GM19455 (cell line): Measurements from ENCODE around the gene POLR3GL.
"Not testable (repeated sequence)": the region's sequence is repeated elsewhere in the genome, so short reads cannot be mapped to it uniquely, and the experiment has no call there.

Source experiments
- ATAC-seq: cut with Tn5 transposase; IDR thresholded peaks from one replicate; pipeline ENCODE4 v1.9.1; 2021; ENCODE audit not compliant: unreplicated experiment

The POLR3GL gene

DNA sequence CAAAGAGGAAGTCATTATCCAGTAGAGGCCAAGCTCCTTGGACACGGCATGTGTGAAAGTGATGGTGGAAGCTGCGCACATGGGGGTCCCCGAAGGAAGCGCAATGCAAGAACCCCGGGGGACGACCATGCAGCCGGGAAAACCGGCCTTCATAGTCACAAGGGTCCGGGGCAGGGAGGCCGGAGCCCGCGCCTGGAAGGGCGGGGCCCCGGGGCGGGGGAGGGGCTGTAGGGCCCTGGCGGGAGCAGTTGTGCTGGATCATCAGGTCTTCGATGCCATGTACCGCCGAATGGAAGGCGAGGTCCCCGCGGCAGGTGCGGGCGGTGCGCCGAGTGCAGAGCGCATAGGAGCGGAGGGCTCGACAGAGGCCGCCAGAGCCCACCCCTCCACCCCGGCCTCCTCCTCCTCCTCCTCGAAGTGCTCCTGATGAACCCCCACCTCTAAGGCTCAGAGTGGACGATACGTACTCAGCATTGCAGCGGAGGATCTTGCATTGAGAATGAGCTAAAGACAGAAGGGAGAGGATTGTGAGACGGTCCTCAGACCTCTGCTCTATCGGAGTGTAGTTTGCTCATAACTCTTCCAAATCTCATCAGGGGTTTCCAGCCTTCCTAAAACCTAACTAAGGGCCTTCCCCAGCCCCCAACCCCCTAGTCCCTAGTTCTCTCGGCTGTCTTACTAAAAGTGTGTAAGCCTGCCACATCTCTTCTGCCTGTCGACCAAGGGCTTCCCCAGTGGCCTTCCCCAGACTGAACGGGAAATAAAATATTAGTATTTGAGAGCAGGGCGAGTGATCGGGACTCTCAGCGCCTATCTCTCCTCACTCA, 55.0 kb downstream of the POLR3GL start:
- no peak for ATAC-seq

DNA sequence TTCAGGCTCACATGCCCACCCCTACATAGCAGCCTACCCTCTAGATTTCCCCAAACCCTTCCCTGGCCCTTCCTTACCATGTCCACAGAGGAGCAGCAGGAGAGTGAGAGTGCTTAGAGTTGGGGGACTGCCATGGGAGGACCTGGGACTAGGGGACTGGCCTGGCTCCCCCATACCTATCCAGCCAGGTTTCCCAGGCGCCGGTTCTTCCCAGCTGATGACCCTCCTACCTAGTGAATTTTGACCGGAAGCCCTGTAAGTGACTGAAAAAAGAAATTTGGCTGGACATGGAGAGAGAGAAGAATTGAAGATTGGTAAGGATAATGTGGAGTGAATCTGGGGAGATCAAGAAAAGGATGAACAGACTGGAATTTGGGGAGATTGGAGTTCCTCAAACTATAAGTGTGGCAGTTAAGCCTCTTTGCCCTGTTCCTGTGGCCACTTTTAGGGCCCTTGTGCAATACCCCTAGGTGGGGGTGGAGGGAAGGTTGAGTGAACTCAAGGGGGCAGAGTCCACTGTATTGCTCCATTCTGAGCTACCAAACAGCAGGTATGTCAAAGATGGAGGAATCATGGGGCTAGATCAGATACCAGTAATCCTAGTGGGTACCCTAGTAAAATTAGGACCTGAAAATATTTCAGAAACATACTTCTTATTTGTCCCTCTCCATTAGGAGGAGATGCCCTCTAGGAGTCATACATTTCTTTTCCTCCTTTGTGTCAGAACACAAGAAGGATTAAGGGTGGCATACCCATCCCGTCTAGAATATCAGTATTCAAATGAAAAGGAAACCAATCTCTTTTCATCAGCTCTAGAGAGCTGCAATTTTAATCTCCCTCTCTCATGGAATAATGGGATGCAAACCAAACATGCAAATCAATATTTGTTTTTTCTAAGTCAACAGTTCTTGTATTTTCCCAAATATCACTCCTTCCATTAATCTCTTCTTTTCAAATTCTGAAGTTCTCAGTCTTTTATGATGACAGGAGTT, 55.9 kb downstream of the POLR3GL start:
- ATAC-seq = no peak

DNA sequence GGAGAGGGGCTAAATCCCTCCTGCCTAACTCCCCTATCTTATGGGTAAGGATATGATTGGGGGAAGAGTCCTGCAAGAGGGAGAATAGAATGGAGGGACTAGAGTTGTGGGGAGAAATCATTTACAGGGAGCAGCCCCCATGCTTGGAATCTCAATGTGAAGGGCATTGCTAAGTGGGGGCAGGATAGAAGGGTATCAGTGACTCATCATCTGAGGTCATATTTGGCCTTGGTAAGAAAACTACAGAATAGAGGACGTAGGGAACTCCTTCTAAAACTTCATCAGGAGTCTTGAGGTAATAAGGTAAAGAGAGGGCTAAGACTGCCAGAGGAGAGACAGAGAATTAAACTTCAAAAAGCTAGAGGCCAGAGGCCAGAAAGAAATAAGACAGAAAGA, 56.6 kb downstream of the POLR3GL start:
- no peak for ATAC-seq

DNA sequence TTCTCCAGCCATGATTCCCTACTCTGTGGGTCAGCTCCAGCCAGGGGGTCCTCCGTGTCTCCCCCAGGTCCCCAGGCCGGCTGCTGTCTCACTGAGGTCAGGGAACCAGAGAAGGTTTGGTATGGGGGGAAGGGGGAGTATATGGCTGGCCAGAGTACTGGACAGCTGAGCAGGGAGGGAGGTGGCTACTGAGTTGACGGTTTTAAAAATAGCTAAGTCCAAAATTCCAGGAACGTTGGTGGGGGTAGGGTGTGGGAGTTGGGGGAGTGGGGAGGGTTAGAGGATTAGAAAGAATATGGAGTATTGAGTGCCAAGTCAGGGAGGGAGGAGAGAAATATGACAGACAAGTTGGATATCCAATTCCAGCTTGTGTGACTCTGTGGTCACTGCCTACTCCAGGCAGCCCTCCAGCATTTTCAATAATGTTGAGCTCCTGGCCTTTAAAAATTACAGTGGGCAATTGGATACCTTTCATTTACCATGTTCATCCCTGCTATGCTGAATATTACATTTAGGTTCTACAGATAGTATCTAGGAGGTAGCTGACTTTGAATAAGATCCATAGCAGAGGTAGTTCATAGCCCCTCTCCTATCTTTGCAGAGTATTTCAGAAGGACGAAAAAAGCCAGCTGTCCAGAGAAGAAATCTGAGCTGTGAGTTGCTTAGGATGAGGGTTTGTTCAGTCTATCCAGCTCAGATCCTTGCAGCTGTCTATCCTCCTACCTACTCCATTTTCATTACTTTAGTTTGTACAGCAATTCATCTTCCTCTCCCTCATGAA, 57.3 kb downstream of the POLR3GL start, which contains the start of gene HJV:
TSS of gene HJV (minus strand) at position 114 of the 781 bp plus-strand sequence. CDS start 1,504 bp downstream, outside the sequence.
- ATAC-seq = no peak

DNA sequence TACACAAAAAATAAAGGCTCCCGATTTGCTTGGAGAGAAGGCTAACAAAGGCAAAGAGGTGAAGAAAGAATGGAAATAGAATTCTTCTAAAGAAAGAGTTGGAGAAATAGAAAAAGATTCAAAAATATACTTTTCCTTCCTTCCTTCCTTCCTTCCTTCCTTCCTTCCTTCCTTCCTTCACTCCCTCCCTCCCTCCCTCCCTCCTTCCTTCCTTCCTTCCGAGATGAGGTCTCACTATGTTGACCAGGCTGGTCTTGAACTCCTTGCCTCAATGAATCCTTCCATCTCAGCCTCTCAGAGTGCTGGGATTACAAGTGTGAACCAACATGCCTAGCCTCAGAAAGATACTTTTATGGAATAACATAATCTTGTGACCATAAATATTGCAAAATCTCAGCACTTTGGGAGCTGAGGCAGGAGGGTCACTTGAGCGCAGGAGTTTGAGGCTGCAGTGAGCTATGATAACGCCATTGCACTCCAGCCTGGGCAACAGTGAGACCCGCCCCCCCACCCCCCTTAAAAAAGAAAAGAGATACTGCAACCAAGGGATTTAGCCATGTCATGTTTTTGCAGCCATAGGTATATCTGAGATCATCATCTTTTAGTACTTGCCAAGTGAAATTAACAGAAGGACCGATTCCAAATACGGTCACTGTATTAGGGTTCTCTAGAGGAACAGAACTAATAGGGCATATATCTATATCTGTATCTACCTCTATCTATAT, 58.1 kb downstream of the POLR3GL start:
- no peak for ATAC-seq

DNA sequence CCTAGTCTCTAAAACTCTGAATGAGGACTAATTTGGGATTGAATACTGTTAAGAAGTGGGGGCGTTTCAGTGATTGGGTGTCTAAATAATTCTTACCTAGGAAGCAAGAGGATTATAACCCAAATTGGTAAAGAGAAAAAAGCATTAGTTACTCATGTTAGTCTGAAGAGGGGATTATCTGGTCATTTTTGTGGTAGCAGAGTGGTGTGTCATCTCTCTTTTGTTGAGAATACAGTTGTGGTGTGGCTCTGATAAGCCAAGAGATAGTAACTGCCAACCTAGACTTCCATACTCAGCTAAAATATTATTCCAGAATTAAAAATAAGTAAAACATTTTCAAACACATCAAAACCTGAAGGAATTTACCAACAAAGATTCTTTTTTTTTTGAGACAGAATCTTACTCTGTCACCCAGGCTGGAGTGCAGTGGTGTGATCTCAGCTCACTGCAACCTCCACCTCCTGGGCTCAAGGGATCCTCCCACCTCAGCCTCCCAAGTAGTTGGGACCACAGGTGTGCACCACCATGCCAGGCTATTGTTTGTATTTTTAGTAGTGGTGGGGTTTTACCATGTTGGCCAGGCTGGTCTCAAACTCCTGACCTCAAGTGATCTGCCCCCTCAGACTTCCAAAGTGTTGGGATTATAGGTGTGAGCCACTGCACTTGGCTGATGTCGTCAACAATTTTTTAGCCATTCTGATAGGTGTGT, 61.5 kb downstream of the POLR3GL start:
- not testable (repeated sequence) for ATAC-seq

DNA sequence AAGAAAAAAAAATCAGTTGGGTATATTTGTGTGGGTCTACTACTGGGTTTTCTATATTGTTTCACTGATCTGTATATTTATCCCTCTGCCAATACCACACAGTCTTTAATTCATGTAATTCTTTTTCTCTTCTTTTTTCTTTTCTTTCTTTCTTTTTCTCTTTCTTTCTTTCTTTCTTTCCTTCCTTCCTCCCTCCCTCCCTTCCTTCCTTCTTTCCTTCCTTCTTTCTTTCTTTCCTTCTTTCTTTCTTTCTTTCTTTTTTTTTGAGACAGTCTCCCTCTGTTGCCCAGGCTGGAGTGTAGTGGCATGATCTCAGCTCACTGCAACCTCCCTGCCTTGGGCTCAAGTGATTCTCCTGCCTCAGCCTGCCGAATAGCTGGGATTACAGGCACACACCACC, 62.2 kb downstream of the POLR3GL start:
- ATAC-seq = not testable (repeated sequence)
